Right lobe of liver (tissue), 6 donors: ENCODE measurements around the gene FOXM1. TPM values are rescaled to one million over a fixed set of nuclear protein-coding genes. Genes with fewer than 3 reads are reported as not detected.

Experiments used
- ATAC-seq, 4 donors: fragments of 200-7000 bp; cut with Tn5 transposase; one replicate each; pipeline ENCODE4 v1.9.1; 2020; ENCODE audit warnings: mild to moderate bottlenecking in 4 of 4, moderate library complexity in 4 of 4
- DNase-seq, 3 donors: peaks; one replicate each; pipeline ENCODE4 v3.0.0-alpha.2; 2020
- H3K27ac ChIP-seq, 3 donors: fragments of 200-600 bp; one replicate each; pipeline ENCODE4 v1.8.0; 2022
- H3K27me3 ChIP-seq, 2 donors: fragments of 200-600 bp; one replicate each; pipeline ENCODE4 v1.8.0; 2022
- H3K36me3 ChIP-seq, 4 donors: fragments of 200-600 bp; sonication (generic) in 1 of 4; one replicate each; pipeline versions ENCODE4 v1.5.1 to v1.8.0; 2017 to 2022; ENCODE audit warnings: control low read depth in 1 of 4
- H3K4me1 ChIP-seq, 4 donors: fragments of 200-600 bp; sonication (generic) in 1 of 4; one replicate each; pipeline versions ENCODE4 v1.5.1 to v1.8.0; 2017 to 2022; ENCODE audit warnings: control low read depth in 1 of 4
- H3K4me3 ChIP-seq, 3 donors: fragments of 200-600 bp; one replicate each; pipeline ENCODE4 v1.8.0; 2022
- H3K9me3 ChIP-seq, 4 donors: fragments of 200-600 bp; sonication (generic) in 1 of 4; one replicate each; pipeline versions ENCODE4 v1.5.1 to v1.8.0; 2017 to 2022; ENCODE audit warnings: control low read depth in 1 of 4
- POLR2A ChIP-seq: fragments of 450-650 bp; IDR thresholded peaks from one replicate; pipeline ENCODE4 v1.6.1; 2017; ENCODE audit warnings: antibody characterized with exemption, mild to moderate bottlenecking
- WGBS: methylation state at CpG from one replicate; pipeline ENCODE4 v1.1.6; 2018; ENCODE audit warnings: low coverage, low lambda C conversion rate; ENCODE audit not compliant: insufficient coverage; ENCODE audit errors: missing lambda C conversion rate; 5-methylcytosine and 5-hydroxymethylcytosine counted together
- intact Hi-C, 2 donors: fragments of 100-400 bp; cut with DNase I; formaldehyde crosslinking; loops; one replicate each; pipeline versions ENCODE4 v1.11.2 to v1.14.1; 2022
- total RNA-seq, 6 experiments: library from RNA; depleted of rRNA in 2 of 6; stranded (reverse); fragments of >200 nt in 2 of 6; fragmentation: NEBNext Ultra II Directional in 3 of 6; extraction: Animal tissue kit (Norgen Biotek cat#: 25700) in 3 of 6; gene quantifications; one replicate each; pipeline versions ENCODE4 v1.1.0 to v1.2.4, GENCODE V29; 2016 to 2023
- TF ChIP-seq, protein P1 (sequence below), 4 donors: fragments of 200-600 bp in 3 of 4; fragments of 450-650 bp in 1 of 4; IDR thresholded peaks; one replicate each; pipeline versions ENCODE4 v1.5.1 to v1.8.0; 2016 to 2022; ENCODE audit warnings: antibody characterized with exemption in 4 of 4, mild to moderate bottlenecking in 2 of 4
- donor health status: DM: no; HTN: yes; CAD: no.
- donor health status: DM: no; HTN: no; CAD: no.
- donor health status: DM: no; HTN: no; CAD: no.
- donor health status: DM: no; HTN: yes; CAD: no.
- donor health status: DM: no; HTN: yes; CAD: no.

FOXM1 gene
- total RNA-seq, 6 experiments from 2014 or later: 0.24 to 2.6 (median 1.8) TPM

- Histone ChIP-seq H3K4me3 (no peak overlapping the region), H3K36me3 (no peaks in the 10 kb centered on the region), H3K4me1 (no peaks in the 10 kb centered on the region), H3K27ac (no peak overlapping the region), H3K9me3 (no peaks in the 10 kb centered on the region), H3K27me3 (no peaks in the 10 kb centered on the region)
- no peak for ATAC-seq
- 82% methylated on average over 6 of the region's 9 CpGs for WGBS
- intact Hi-C loops: no loop called here
- TF ChIP-seq, protein P1, sequence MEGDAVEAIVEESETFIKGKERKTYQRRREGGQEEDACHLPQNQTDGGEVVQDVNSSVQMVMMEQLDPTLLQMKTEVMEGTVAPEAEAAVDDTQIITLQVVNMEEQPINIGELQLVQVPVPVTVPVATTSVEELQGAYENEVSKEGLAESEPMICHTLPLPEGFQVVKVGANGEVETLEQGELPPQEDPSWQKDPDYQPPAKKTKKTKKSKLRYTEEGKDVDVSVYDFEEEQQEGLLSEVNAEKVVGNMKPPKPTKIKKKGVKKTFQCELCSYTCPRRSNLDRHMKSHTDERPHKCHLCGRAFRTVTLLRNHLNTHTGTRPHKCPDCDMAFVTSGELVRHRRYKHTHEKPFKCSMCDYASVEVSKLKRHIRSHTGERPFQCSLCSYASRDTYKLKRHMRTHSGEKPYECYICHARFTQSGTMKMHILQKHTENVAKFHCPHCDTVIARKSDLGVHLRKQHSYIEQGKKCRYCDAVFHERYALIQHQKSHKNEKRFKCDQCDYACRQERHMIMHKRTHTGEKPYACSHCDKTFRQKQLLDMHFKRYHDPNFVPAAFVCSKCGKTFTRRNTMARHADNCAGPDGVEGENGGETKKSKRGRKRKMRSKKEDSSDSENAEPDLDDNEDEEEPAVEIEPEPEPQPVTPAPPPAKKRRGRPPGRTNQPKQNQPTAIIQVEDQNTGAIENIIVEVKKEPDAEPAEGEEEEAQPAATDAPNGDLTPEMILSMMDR (IDR thresholded peaks at IDR 0.05): no peak
- no peak for TF ChIP-seq POLR2A
- DNase-seq: no peak
Measured at GRCh38 chr12:2833810-2834209, 43.2 kb downstream of the FOXM1 start.

DNA sequence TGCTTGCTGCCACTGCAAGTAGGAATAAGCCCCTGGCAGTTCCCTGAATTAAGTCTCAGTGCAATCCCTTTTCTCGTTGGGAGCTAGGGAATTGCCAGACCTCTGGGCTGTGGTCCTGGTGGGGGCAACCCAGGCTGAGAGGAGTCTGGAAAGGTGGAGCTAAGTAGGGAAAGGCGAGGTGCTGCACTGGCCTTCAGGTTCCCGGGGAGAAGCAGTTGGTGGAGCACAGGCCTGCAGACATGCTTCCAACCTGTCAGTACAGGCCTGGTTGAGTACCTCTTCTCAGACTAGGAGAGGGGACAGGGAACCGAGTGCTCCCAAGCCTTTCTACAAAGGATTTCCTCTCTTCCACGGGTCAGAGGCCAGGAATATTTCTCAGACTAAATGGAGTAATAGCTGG is 43.6 kb downstream of the FOXM1 start:
- DNase-seq (no peak), ATAC-seq (no peak)
- Histone ChIP-seq H3K4me3 (no peak overlapping the region), H3K9me3 (no peaks in the 10 kb centered on the region), H3K36me3 (no peaks in the 10 kb centered on the region), H3K4me1 (no peaks in the 10 kb centered on the region), H3K27me3 (no peaks in the 10 kb centered on the region), H3K27ac (no peak overlapping the region)
- TF ChIP-seq, protein P1 (IDR thresholded peaks at IDR 0.05): no peak
- no peak for TF ChIP-seq POLR2A
- WGBS: 57% methylated on average over 2 of the region's 5 CpGs
- intact Hi-C loops: no loop called here

DNA sequence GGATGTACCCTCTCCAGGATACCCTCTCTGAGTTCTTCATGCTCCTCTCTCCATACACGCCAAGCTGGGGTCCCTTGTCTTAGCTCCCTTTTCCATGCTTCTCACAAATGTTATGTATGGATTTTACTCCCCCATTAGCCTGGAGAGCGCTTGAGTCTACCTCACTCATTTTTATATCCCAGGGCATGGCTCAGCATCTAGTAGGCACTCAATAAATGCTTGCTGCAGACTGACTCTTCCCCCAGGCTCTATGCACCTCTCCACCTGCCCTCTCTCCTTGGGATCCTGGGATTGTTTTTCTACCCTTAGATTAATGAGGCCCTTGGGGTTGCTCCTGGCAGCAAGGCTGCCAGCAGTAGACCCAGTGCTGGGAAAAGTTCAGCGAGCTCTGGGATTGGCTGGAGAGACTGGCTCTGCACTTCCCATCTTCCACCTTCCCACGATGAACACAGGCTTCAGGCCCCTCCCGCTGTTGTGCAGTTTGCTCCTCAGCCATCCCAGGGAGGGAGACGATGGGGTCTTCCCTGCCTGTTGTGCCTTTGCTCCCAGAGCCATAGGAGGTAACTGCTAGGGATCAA is 44.3 kb downstream of the FOXM1 start:
- peaks cover 0 to 5% (median 0%) of the 10 kb centered on the region in 4 donors for H3K36me3 ChIP-seq
- TF ChIP-seq POLR2A: no peak
- TF ChIP-seq, protein P1 (IDR thresholded peaks at IDR 0.05): no peak
- DNase-seq (no peak), ATAC-seq (no peak)
- WGBS: 76% methylated on average over 4 of the region's 6 CpGs
- H3K9me3 ChIP-seq: no peaks in the 10 kb centered on the region
- intact Hi-C loops: no loop called here
- H3K27me3 ChIP-seq: no peaks in the 10 kb centered on the region
- no peak overlapping the region for H3K27ac ChIP-seq
- no peaks in the 10 kb centered on the region for H3K4me1 ChIP-seq
- H3K4me3 ChIP-seq: no peak overlapping the region

DNA sequence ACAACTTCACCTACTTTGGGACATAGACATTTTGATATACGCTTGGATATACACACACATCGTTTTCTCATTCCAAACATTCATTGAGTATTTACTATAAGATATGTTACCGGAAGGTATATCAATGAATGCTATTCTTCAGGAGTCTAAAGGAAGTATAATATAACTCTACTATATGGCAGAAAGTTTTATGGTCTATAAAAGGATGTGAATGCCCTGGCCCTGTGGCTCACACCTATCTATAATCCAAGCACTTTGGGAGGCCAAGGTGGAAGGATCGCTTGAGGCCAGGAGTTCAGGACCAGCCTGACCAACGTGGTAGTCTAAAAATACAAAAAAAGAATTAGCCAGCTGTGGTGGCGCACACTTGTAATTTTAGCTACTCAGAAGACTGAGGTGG is 47.7 kb downstream of the FOXM1 start:
- Histone ChIP-seq H3K4me1 (no peaks in the 10 kb centered on the region), H3K9me3 (no peaks in the 10 kb centered on the region), H3K36me3 (peaks cover 0 to 38% (median 8%) of the 10 kb centered on the region in 4 donors), H3K27ac (no peak overlapping the region), H3K27me3 (no peaks in the 10 kb centered on the region), H3K4me3 (no peak overlapping the region)
- DNase-seq (no peak), ATAC-seq (no peak)
- TF ChIP-seq, protein P1 (IDR thresholded peaks at IDR 0.05): no peak
- TF ChIP-seq POLR2A: no peak
- 94% methylated on average over 6 of the region's 6 CpGs for WGBS
- intact Hi-C loops: no loop called here
